Measurements from ENCODE around the gene SLC4A4.

The SLC4A4 gene

GRCh38 chr4:71338846-71339593 is at the start of gene SLC4A4:
Gene SLC4A4 (plus strand): TSS chr4:71339020.
- no peak for DNase-seq

GRCh38 chr4:71290074-71290473 is 48.7 kb upstream of the SLC4A4 start:
- no peak for DNase-seq

- DNase-seq = peak; percentile 14
These were observed 48.3 kb upstream of the SLC4A4 start for GRCh38 chr4:71290476-71290875.

GRCh38 chr4:71292228-71292627 is 46.6 kb upstream of the SLC4A4 start:
- DNase-seq = no peak

- no peak for DNase-seq
These were observed 45.1 kb upstream of the SLC4A4 start for GRCh38 chr4:71293705-71294104.

GRCh38 chr4:71294301-71294700 is 44.5 kb upstream of the SLC4A4 start:
- no peak for DNase-seq

GRCh38 chr4:71296945-71297344 is 41.9 kb upstream of the SLC4A4 start:
- peak; percentile 57 for DNase-seq

GRCh38 chr4:71300362-71300761 is 38.5 kb upstream of the SLC4A4 start:
- no peak for DNase-seq

- DNase-seq = no peak
These were observed 37.9 kb upstream of the SLC4A4 start for GRCh38 chr4:71300964-71301363.

GRCh38 chr4:71303287-71303686 is 35.5 kb upstream of the SLC4A4 start:
- no peak for DNase-seq

GRCh38 chr4:71303850-71304249 is 35.0 kb upstream of the SLC4A4 start:
- no peak for DNase-seq

GRCh38 chr4:71304289-71304850 is 34.5 kb upstream of the SLC4A4 start:
- DNase-seq = no peak

- DNase-seq = no peak
These were observed 31.1 kb upstream of the SLC4A4 start for GRCh38 chr4:71307729-71308128.

- DNase-seq = no peak
These were observed 16.4 kb upstream of the SLC4A4 start for GRCh38 chr4:71322425-71322824.

GRCh38 chr4:71333368-71333767 is 5.5 kb upstream of the SLC4A4 start:
- no peak for DNase-seq

- DNase-seq = no peak
These were observed 4.9 kb upstream of the SLC4A4 start for GRCh38 chr4:71333960-71334359.

GRCh38 chr4:71334465-71334882 is 4.3 kb upstream of the SLC4A4 start:
- no peak for DNase-seq

- no peak for DNase-seq
These were observed 5.0 kb downstream of the SLC4A4 start for GRCh38 chr4:71343670-71344466.

GRCh38 chr4:71346710-71347109 is 7.9 kb downstream of the SLC4A4 start:
- DNase-seq = no peak

GRCh38 chr4:71348586-71348985 is 9.8 kb downstream of the SLC4A4 start:
- no peak for DNase-seq

GRCh38 chr4:71355045-71355444 is 16.2 kb downstream of the SLC4A4 start:
- no peak for DNase-seq

GRCh38 chr4:71355971-71356370 is 17.2 kb downstream of the SLC4A4 start:
- DNase-seq = no peak

GRCh38 chr4:71356924-71357663 is 18.3 kb downstream of the SLC4A4 start:
- DNase-seq = no peak
